Adipose tissue (tissue), 3 donors: ENCODE results near the gene FUBP3. TPM values are rescaled to one million over a fixed set of nuclear protein-coding genes. Genes with fewer than 3 reads are reported as not detected.

Experiments used
- polyA plus RNA-seq, 3 donors: library from polyadenylated mRNA; stranded (reverse); fragments of 200-250 nt; gene quantifications; one replicate each; pipeline ENCODE4 v1.2.3, GENCODE V29; 2013
- donor health status: healthy with polysubstance abuse.
- donor health status: Bipolar disorder and iron deficiency.
- donor health status: healthy.

Gene FUBP3
- polyA plus RNA-seq, 3 donors, result 13.3 to 27.9 (median 23.1) TPM

Other genes with a start within 250 kb of the FUBP3 start
- gene ASS1, start 134.6 kb upstream of the FUBP3 start, polyA plus RNA-seq, result 100 to 1,000 TPM in 2 of 3 donors, 10 to 100 TPM in 1; 90.1 to 700 (median 349) TPM
- under 1 TPM in 1 of 3 donors, not detected in 2; 0.03 TPM for gene PRDM12, start 85.0 kb downstream of the FUBP3 start, polyA plus RNA-seq
- 10 to 100 TPM in 2 of 3 donors, 1 to 10 TPM in 1; 9.6 to 19.6 (median 18.6) TPM for gene EXOSC2, start 114.2 kb downstream of the FUBP3 start, polyA plus RNA-seq